Right kidney (tissue), 1 donor: Measurements from ENCODE around the gene MYOZ2.

ENCODE experiments used
- DNase-seq: peaks from one replicate; pipeline ENCODE4 v3.0.0-alpha.2; 2016

MYOZ2 gene

DNA sequence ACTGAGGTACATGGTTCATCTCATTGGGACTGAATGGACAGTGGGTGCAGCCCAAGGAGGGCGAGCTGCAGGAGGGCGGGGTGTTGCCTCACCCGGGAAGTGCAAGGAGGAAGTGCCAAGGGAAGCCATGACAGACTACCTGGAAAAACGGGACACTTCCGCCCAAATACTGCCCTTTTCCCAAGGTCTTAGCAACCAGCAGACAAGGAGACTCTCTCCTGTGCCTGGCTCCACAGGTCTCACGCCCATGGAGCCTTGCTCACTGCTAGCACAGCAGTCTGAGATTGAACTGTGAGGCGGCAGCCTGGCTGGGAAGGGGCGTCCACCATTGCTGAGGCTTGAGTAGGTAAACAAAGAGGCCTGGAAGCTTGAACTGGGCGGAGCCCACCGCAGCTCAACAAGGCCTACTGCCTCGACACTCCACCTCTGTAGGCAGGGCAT is 62.2 kb downstream of the MYOZ2 start:
- no peak for DNase-seq

- DNase-seq = no peak
Observed at GRCh38 chr4:119204916-119205315, 69.3 kb downstream of the MYOZ2 start.

DNA sequence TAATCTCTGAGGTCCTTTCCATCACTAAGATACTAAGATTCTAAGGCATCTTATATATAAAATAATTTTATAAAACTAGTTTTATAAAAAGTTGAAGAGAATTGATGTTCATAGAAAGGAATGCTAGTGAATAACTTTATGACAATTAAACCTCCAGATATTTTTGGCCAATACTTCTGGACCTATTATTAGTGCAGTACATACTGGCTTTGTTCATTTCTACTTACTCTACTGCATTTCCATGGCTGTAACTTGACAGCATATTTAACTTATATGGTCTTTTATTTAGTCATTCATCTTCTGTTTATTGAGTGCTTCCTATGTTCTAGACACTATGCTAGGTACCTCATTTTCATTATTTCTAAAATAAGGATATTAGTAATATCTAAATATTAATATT is 70.1 kb downstream of the MYOZ2 start:
- no peak for DNase-seq

DNA sequence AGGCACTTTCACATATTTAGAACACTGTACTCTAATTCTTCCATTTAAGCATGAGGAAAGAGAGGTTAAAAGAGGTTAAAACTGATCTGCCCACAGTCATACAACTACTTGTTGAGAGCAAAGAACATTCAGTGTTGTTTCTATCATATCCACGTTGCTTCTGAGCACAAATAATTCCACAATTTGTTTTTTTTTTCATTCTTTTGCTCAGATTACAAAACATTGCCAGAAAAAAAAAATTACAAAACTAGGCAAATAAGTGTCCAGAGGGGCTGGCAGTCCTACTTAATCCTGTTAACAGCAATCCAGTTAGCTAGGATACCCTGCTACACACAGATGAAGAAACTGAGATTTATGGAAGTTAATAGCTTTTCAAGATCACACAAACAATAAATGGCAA is 70.5 kb downstream of the MYOZ2 start:
- no peak for DNase-seq

- no peak for DNase-seq
Observed at GRCh38 chr4:119207051-119207450, 71.4 kb downstream of the MYOZ2 start.

DNA sequence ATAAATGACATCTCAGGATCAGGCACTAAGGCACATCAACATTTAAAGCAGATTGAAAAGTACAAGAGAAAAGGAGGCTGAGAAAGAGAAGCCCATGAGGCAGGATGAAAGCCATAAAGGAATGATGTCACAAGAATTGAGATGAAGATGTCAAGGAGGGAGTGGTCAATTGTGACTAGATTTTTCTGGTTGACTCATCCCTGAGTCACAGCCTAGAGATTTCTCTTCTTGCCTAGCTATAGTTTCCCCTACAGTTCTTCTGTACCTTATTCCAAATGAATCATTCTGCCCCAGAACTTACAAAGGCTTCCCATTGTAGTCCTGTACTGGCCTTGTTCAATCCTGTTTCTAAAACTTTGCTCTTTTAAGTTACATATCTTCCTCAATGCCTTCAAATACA is 73.4 kb downstream of the MYOZ2 start:
- no peak for DNase-seq

DNA sequence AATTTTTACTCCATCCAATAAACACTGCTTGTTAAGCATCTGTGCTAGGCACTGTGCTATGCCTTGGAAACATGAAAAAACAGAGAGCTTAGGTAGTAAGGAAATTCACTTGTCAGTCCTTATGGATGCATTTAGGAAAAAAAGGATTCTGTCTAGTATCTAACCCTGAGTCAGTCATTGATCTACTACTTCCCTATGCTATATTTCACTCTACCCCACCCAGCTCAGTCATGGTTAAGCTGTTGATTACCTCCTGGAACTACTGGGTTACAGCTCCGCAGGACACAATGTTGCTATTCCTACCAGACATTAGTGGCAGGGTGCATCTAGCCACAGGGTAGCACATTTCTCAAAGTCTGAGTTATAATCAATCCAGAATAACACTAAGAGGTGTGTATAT is 74.0 kb downstream of the MYOZ2 start:
- DNase-seq = no peak

DNA sequence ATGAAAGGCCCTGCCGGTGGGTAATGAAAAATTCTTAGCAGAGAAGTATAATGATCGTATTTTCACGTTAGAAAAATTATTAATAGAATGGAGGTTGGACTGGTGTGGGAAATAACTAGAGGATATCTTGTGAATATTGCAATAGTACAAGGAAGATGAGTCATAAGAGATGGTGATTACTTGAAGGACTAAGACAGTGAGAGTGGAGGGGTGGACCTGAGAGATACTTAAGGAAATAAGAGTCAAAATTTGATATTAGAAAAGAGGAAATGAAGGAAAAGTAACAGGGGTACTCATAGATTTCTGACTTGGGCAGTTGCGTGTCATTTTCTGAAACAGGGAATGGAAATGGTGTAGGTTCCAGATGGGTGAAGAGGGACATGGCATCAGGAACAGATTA is 75.1 kb downstream of the MYOZ2 start:
- no peak for DNase-seq

DNA sequence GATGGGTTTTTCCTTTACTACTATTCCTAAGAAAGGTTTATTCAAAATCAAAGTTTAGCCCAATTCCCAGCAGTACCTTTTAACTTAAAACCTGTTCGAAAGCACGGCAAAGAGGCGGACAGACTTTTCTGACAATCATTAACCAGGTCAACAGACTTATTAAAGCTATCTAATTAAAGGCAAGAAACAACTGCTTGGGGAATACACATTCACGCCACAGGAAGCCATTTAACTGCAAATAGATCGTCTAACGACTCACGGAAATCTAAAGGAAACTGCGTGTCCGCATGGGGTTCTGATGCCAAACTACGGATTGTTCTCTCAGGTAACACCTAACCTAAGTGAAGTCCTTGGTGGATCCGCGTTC is 76.2 kb downstream of the MYOZ2 start:
- DNase-seq = no peak

DNA sequence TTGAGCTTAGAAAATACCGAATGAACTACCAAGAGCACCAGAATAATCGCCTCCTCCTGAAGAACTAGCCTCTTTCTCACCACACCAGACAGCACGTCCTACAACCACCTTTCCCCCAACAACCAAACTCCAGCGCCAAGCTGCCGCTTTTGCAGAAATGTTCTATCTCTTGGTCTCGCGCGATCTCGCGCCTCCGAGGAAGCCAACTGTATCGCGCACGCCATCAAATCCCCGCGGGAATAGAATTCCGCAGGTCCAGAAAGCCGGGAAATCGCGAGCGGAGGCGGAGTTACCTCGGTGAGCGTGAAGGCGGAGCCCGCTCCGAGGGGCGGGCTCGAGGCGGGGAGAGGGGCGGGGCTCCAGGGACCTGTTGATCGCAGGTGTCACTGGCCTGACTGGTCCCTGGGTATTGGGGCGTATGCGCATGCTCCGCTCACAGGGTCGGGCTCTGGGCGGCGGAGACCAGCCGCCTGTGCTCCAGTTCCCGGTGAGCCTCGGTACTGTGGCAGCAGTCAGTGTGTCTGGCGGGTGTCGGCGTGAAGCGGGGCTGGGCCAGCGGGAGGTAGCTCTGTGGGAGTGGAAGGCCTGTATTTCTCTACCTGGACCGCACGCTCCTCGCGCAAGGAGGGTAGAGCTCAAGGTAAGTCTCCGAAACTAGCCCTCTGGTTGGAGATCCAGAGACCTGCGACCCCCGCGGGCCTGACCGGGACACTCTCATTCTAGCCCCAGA is 76.8 kb downstream of the MYOZ2 start, which contains the start of gene USP53:
TSS of gene USP53 (plus strand) at position 480 of the 730 bp plus-strand sequence. CDS start 27,047 bp downstream, outside the sequence.
- DNase-seq = peak; percentile 95

DNA sequence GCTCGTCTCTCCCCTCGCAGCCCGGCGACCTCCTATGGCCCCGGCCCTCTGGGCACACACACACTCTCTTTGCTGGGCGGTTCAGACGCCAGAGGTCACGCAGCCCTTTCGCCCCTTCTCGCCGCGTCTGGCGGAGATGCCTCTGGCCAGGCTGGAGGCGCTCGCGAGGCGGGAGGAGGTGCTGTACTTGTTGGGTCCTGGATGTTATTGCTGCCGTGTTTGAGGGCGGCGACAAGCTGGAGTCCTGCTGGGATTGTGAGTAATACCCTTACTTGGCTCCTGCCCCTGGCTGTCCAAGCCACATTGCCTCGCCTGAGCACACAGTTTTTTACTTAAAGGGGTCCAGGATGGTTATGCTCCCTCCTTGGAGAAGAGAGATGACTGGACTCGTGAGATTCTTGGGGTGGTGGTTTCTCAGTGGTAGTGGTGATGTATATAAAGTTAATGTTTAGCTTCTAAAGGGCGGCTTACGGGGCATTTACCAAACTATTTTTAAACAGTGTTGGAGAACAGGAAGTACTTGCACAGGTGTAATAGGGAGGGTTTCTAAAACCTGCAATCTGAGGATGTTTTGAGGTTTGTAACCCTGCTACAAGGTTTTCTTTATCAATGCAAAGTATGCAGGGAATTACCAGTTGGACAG is 77.5 kb downstream of the MYOZ2 start:
- no peak for DNase-seq

- DNase-seq = no peak
Observed at GRCh38 chr4:119218093-119218492, 82.5 kb downstream of the MYOZ2 start.

DNA sequence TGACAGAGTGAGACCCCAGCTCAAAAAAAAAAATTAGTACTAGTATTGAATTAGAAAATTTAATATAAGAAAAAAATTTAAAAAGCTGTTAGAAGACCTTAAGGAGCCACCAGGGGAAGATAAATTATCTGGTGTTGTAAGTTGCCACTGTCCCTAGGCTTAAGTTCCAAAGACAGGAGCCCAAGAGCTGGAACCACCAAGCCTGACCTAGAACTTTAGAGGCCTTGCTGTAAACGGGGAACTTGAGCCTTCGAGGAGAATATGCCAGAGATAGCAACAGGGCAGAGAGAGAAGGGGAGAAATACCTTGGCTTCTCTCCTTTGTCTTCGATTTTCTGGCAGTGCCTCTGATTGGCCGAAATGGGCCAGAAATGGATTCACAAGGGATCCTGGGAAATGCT is 85.8 kb downstream of the MYOZ2 start:
- no peak for DNase-seq

GRCh38 chr4:119227690-119228089 is 92.1 kb downstream of the MYOZ2 start:
- DNase-seq = no peak

DNA sequence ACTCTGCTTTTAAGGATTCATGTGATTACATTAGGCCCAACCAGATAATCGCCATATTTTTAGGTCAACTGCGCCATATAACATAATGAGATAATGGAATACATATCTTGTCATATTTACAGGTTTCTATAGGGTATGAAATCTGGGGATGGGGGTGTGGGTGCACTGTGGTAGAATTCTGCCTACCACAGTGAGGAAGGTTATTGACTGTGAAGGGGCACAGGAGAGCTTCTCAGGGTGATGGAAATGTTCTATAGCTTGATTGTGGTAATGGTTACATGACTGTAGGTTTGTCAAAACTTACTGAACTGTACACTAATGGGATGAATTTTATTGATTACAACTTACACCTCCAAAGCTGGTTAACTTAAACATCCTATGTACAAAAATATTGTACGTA is 92.8 kb downstream of the MYOZ2 start:
- no peak for DNase-seq

DNA sequence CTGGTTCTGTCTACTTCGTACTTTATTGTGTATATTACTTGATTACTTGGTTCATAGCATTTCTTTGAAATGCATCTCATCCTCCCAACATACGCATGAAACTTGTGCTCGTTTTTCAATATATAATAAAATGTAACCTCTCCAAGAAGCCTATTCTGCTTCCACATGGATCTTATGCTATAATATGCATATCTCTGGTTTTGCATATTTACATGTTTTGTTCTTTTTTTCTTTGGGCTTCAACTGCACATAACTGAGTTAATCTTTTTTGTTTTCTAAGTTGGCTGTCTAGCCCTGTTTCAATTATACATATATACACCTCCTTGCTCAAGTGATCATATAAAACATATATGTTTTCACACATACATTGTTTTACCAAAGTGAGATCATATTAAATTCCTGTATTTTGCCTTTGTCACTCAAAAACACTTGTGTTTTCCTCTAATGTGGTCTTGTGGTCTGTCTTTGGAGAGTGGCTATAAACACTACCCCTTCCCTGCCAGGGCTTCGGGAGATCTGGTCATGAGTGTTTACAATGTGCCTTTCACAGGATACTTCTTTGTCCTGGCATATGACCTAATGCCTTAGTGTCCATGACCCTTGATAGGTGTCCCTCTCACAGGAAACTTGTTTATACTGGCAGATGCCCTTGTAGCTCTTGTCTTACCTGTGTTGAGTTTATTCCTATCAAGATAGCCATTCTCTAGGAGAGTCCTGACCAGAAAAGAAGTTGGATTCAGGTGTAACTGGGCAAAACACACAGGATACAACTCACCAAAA is 94.5 kb downstream of the MYOZ2 start:
- DNase-seq = no peak

GRCh38 chr4:119231491-119231890 is 95.9 kb downstream of the MYOZ2 start:
- DNase-seq = no peak

DNA sequence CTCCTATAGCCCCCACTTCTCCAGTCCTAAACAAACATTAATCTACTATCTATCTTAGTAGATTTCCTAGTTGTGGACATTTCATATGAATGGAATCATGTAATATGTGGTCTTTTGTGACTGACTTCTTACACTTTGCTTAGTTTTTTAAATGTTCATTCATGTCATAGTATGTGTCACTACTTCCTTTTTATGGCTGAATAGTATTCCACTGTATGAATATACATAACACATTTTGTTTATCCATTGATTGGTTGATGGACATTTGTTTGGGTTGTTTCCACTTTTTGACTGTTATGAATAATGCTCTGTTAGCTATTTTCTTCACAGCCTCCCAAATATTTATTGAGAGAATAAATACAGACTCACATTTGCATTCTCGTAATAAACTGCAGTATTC is 96.7 kb downstream of the MYOZ2 start:
- DNase-seq = no peak

DNA sequence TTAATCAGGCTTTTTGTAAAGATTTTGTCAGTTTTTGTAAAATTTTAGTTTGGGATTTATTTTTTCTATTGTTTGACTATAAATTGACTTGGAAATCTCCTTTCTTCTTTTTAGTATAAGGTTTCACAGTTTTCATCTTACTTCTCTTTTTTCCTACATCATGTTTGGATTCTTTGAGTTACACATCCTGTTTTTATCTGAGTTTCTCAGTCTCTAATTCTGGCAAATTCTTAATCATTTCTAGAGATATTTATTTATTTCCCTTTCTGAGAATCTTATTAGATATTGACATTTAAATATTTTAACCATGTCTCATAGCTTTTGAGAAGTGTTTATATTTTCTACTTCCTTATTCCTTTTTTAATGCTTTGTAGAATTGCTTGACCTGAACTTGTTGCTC is 97.6 kb downstream of the MYOZ2 start:
- DNase-seq = no peak

DNA sequence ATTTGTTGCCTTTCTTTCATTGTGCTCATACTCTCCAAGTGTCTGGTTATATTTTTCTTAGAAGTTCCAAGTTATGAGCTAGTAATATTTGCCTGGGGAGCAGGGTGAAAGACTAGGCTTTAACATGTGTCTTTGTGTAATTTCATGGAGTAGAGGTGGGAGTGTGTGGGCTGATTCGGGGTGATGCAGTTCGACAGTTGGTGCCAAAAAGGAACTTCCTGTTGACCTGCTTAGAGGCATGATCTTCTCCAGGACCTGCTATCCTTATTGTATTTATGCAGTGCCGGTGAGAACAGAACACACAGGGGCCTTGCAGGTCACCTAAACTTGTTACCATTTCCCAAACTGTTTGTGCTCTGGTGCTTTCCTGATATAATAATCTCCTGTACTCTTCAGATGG is 98.1 kb downstream of the MYOZ2 start:
- no peak for DNase-seq

- DNase-seq = no peak
Observed at GRCh38 chr4:119237201-119237600, 101.6 kb downstream of the MYOZ2 start.
